ENCODE results near the gene IGSF9B.

IGSF9B gene

GRCh38 chr11:133957900-133958299 is 1.1 kb upstream of the IGSF9B start:
- Histone ChIP-seq H3K27ac (no peak overlapping the region), H3K4me1 (ENCODE audit: low read depth, poor library complexity, severe bottlenecking) (peaks cover 4% of the 10 kb centered on the region), H3K9ac (no peak overlapping the region), H3K4me3 (IDR thresholded peaks at IDR 0.05; ENCODE audit: insufficient read depth, low read depth, low read length) (no peak overlapping the region), H3K4me2 (peak overlapping the region; percentile 45; the same call in 1 of the 2 replicates), H3K36me3 (ENCODE audit: insufficient read depth) (no peaks in the 10 kb centered on the region), H4K20me1 (ENCODE audit: insufficient read depth) (no peaks in the 10 kb centered on the region), H3K79me2 (ENCODE audit: insufficient read depth, low read depth) (no peaks in the 10 kb centered on the region), H2AFZ (ENCODE audit: low read depth) (peak overlapping the region; percentile 91; the same call in 1 of the 2 replicates), H3K27me3 (ENCODE audit: insufficient read depth, low read depth) (no peaks in the 10 kb centered on the region)
- TF ChIP-seq CTCF (conservative IDR thresholded peaks at IDR 0.05; ENCODE audit: low read depth, low read length) = no peak

- Histone ChIP-seq H3K4me3 (IDR thresholded peaks at IDR 0.05; ENCODE audit: insufficient read depth, low read depth, low read length) (no peak overlapping the region), H3K36me3 (ENCODE audit: insufficient read depth) (no peaks in the 10 kb centered on the region), H3K27ac (no peak overlapping the region), H2AFZ (ENCODE audit: low read depth) (no peak overlapping the region), H3K4me2 (no peak overlapping the region), H3K79me2 (ENCODE audit: insufficient read depth, low read depth) (no peaks in the 10 kb centered on the region), H3K4me1 (ENCODE audit: low read depth, poor library complexity, severe bottlenecking) (peaks cover 4% of the 10 kb centered on the region), H3K9ac (no peak overlapping the region), H3K27me3 (ENCODE audit: insufficient read depth, low read depth) (no peaks in the 10 kb centered on the region), H4K20me1 (ENCODE audit: insufficient read depth) (no peaks in the 10 kb centered on the region)
- TF ChIP-seq CTCF (conservative IDR thresholded peaks at IDR 0.05; ENCODE audit: low read depth, low read length) = no peak
Measured at GRCh38 chr11:133955945-133956421, 785 bp downstream of the IGSF9B start.

- H3K27me3 ChIP-seq (ENCODE audit: insufficient read depth, low read depth) = no peaks in the 10 kb centered on the region
- no peak overlapping the region for H3K9ac ChIP-seq
- H3K79me2 ChIP-seq (ENCODE audit: insufficient read depth, low read depth) = no peaks in the 10 kb centered on the region
- TF ChIP-seq CTCF (conservative IDR thresholded peaks at IDR 0.05; ENCODE audit: low read depth, low read length) = no peak
- no peak overlapping the region for H3K27ac ChIP-seq
- peaks cover 4% of the 10 kb centered on the region for H3K4me1 ChIP-seq (ENCODE audit: low read depth, poor library complexity, severe bottlenecking)
- H4K20me1 ChIP-seq (ENCODE audit: insufficient read depth) = no peaks in the 10 kb centered on the region
- no peaks in the 10 kb centered on the region for H3K36me3 ChIP-seq (ENCODE audit: insufficient read depth)
- no peak overlapping the region for H3K4me3 ChIP-seq (IDR thresholded peaks at IDR 0.05; ENCODE audit: insufficient read depth, low read depth, low read length)
- H3K4me2 ChIP-seq = no peak overlapping the region
- no peak overlapping the region for H2AFZ ChIP-seq (ENCODE audit: low read depth)
Measured at GRCh38 chr11:133955081-133955891, 1.5 kb downstream of the IGSF9B start.

GRCh38 chr11:133953999-133954398 is 2.8 kb downstream of the IGSF9B start:
- H3K36me3 ChIP-seq (ENCODE audit: insufficient read depth) = no peaks in the 10 kb centered on the region
- H2AFZ ChIP-seq (ENCODE audit: low read depth) = no peak overlapping the region
- H3K4me1 ChIP-seq (ENCODE audit: low read depth, poor library complexity, severe bottlenecking) = peaks cover 4% of the 10 kb centered on the region
- no peaks in the 10 kb centered on the region for H4K20me1 ChIP-seq (ENCODE audit: insufficient read depth)
- no peak overlapping the region for H3K4me3 ChIP-seq (IDR thresholded peaks at IDR 0.05; ENCODE audit: insufficient read depth, low read depth, low read length)
- no peak overlapping the region for H3K4me2 ChIP-seq
- no peak overlapping the region for H3K27ac ChIP-seq
- TF ChIP-seq CTCF (conservative IDR thresholded peaks at IDR 0.05; ENCODE audit: low read depth, low read length) = no peak
- H3K79me2 ChIP-seq (ENCODE audit: insufficient read depth, low read depth) = no peaks in the 10 kb centered on the region
- no peak overlapping the region for H3K9ac ChIP-seq
- H3K27me3 ChIP-seq (ENCODE audit: insufficient read depth, low read depth) = no peaks in the 10 kb centered on the region
